Neural cell (in vitro differentiated cells): Measurements from ENCODE around the gene C11orf65.

Experiments
- EP300 ChIP-seq: fragments of 450-650 bp; conservative IDR thresholded peaks from 2 replicates; pipeline ENCODE4 v1.6.1; 2014; ENCODE audit warnings: antibody characterized with exemption, mild to moderate bottlenecking, moderate library complexity; ENCODE audit not compliant: poor library complexity, severe bottlenecking
- EZH2 ChIP-seq: fragments of 200-600, 300-800 bp; shearing (Covaris generic), sonication (generic); IDR thresholded peaks from 2 replicates; pipeline ENCODE4 v1.6.1; 2014; ENCODE audit warnings: antibody characterized with exemption, low read length, borderline replicate concordance, mild to moderate bottlenecking; ENCODE audit not compliant: insufficient read depth, poor library complexity, severe bottlenecking
- MXI1 ChIP-seq: fragments of 450-650 bp; conservative IDR thresholded peaks from 2 replicates; pipeline ENCODE4 v1.6.1; 2014; ENCODE audit warnings: antibody characterized with exemption, mild to moderate bottlenecking; ENCODE audit not compliant: poor library complexity, severe bottlenecking
- POLR2AphosphoS5 ChIP-seq: IDR thresholded peaks from 2 replicates; pipeline ENCODE4 v1.6.1; 2012
- RAD21 ChIP-seq: fragments of 450-650 bp; conservative IDR thresholded peaks from 2 replicates; pipeline ENCODE4 v1.6.1; 2014; ENCODE audit warnings: antibody characterized with exemption, mild to moderate bottlenecking, moderate library complexity
- SMC3 ChIP-seq: fragments of 450-650 bp; conservative IDR thresholded peaks from 2 replicates; pipeline ENCODE4 v1.6.1; 2014; ENCODE audit warnings: antibody characterized with exemption, mild to moderate bottlenecking, moderate library complexity; ENCODE audit not compliant: poor library complexity
- TAF1 ChIP-seq: IDR thresholded peaks from 2 replicates; pipeline ENCODE4 v1.6.1; 2012; ENCODE audit warnings: low read depth
- TF ChIP-seq, protein P1 (sequence below): fragments of 450-650 bp; IDR thresholded peaks from 2 replicates; pipeline ENCODE4 v1.5.1; 2014; ENCODE audit warnings: antibody characterized with exemption, mild to moderate bottlenecking, moderate library complexity; ENCODE audit not compliant: poor library complexity, severe bottlenecking
- TF ChIP-seq, protein P2 (sequence below): IDR thresholded peaks from 2 replicates; pipeline ENCODE4 v1.6.1; 2012; ENCODE audit warnings: borderline replicate concordance

DNA sequence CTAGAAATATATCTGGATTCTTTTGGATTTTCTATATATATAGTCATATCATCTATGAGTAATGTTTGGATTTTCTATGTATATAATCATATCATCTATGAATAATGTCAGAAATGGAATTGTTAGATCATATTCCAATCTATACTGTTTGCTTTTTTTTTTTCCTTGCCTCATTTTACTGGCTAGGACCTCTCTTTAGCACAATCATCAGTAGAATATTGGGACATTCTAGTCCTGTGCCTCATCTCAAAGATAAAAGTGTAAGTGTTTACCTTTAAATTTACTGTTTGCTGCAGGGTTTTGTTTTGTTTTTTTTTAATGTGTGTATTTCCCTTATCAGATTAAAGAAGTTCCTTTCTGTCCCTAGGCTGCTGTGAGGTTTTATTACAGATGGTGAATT is 97.0 kb downstream of the C11orf65 start:
- TF ChIP-seq POLR2AphosphoS5 (no peak), EZH2 (no peak), MXI1 (no peak), RAD21 (no peak), EP300 (no peak), SMC3 (no peak), TAF1 (no peak)
- TF ChIP-seq, protein P1, sequence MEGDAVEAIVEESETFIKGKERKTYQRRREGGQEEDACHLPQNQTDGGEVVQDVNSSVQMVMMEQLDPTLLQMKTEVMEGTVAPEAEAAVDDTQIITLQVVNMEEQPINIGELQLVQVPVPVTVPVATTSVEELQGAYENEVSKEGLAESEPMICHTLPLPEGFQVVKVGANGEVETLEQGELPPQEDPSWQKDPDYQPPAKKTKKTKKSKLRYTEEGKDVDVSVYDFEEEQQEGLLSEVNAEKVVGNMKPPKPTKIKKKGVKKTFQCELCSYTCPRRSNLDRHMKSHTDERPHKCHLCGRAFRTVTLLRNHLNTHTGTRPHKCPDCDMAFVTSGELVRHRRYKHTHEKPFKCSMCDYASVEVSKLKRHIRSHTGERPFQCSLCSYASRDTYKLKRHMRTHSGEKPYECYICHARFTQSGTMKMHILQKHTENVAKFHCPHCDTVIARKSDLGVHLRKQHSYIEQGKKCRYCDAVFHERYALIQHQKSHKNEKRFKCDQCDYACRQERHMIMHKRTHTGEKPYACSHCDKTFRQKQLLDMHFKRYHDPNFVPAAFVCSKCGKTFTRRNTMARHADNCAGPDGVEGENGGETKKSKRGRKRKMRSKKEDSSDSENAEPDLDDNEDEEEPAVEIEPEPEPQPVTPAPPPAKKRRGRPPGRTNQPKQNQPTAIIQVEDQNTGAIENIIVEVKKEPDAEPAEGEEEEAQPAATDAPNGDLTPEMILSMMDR: no peak
- TF ChIP-seq, protein P2, sequence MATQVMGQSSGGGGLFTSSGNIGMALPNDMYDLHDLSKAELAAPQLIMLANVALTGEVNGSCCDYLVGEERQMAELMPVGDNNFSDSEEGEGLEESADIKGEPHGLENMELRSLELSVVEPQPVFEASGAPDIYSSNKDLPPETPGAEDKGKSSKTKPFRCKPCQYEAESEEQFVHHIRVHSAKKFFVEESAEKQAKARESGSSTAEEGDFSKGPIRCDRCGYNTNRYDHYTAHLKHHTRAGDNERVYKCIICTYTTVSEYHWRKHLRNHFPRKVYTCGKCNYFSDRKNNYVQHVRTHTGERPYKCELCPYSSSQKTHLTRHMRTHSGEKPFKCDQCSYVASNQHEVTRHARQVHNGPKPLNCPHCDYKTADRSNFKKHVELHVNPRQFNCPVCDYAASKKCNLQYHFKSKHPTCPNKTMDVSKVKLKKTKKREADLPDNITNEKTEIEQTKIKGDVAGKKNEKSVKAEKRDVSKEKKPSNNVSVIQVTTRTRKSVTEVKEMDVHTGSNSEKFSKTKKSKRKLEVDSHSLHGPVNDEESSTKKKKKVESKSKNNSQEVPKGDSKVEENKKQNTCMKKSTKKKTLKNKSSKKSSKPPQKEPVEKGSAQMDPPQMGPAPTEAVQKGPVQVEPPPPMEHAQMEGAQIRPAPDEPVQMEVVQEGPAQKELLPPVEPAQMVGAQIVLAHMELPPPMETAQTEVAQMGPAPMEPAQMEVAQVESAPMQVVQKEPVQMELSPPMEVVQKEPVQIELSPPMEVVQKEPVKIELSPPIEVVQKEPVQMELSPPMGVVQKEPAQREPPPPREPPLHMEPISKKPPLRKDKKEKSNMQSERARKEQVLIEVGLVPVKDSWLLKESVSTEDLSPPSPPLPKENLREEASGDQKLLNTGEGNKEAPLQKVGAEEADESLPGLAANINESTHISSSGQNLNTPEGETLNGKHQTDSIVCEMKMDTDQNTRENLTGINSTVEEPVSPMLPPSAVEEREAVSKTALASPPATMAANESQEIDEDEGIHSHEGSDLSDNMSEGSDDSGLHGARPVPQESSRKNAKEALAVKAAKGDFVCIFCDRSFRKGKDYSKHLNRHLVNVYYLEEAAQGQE: no peak
